A673 (cell line): ENCODE results near the gene TAOK3. TPM values are rescaled to one million over a fixed set of nuclear protein-coding genes. Genes with fewer than 3 reads are reported as not detected.

Experiments
- BruUV-seq: library from RNA; stranded (reverse); fragments of 400-500 nt; replicated peaks from 2 replicates; lab custom pipeline; 2021; lab: Mats Ljungman, UMichigan
- CTCF ChIA-PET: fragments of 300-600 bp; sonication (Branson Sonifier 250); formaldehyde crosslinking; loops from one replicate; lab custom pipeline; 2022; ENCODE audit warnings: antibody characterized with exemption; lab: Charles Lee
- POLR2A ChIA-PET: fragments of 300-600 bp; sonication (Branson Sonifier 250); formaldehyde crosslinking; loops from one replicate; lab custom pipeline; 2022; ENCODE audit warnings: antibody characterized with exemption; ENCODE audit not compliant: low non-redundant PET; lab: Charles Lee
- DNase-seq: peaks from one replicate; pipeline ENCODE4 v3.0.0-alpha.2; 2015; ENCODE audit warnings: low spot score
- H3K27ac ChIP-seq: fragments of 200-600 bp; sonication (generic); 2 replicates; pipeline ENCODE4 v1.5.1; 2016; ENCODE audit warnings: mixed run types, low read depth, mild to moderate bottlenecking, mixed read lengths, antibody characterized with exemption, low read length; ENCODE audit not compliant: poor library complexity, severe bottlenecking
- H3K27me3 ChIP-seq: fragments of 200-600 bp; sonication (generic); replicated peaks from 2 replicates; pipeline ENCODE4 v1.6.1; 2017; ENCODE audit warnings: mixed run types, low read depth, mild to moderate bottlenecking, mixed read lengths, antibody characterized with exemption, low read length; ENCODE audit not compliant: insufficient read depth, poor library complexity
- H3K36me3 ChIP-seq: fragments of 200-600 bp; sonication (generic); 2 replicates; pipeline ENCODE4 v1.6.1; 2016; ENCODE audit warnings: mixed run types, mild to moderate bottlenecking, mixed read lengths, antibody characterized with exemption, low read length; ENCODE audit not compliant: insufficient read depth, poor library complexity, severe bottlenecking
- H3K4me1 ChIP-seq: fragments of 200-600 bp; sonication (generic); 2 replicates; pipeline ENCODE4 v1.6.1; 2017; ENCODE audit warnings: mixed run types, mild to moderate bottlenecking, mixed read lengths, antibody characterized with exemption, low read length; ENCODE audit not compliant: insufficient read depth, poor library complexity, severe bottlenecking
- H3K4me3 ChIP-seq: fragments of 200-600 bp; sonication (generic); 2 replicates; pipeline ENCODE4 v1.5.1; 2016; ENCODE audit warnings: low read depth, mixed run types, mild to moderate bottlenecking, mixed read lengths, low read length; ENCODE audit not compliant: poor library complexity, severe bottlenecking
- H3K9me3 ChIP-seq: fragments of 200-600 bp; sonication (generic); 2 replicates; pipeline ENCODE4 v1.6.1; 2016; ENCODE audit warnings: mixed run types, low read depth, mild to moderate bottlenecking, mixed read lengths, antibody characterized with exemption, low read length; ENCODE audit not compliant: poor library complexity, severe bottlenecking
- CTCF ChIP-seq: fragments of 300-800, 200-600 bp; sonication (generic); conservative IDR thresholded peaks from 2 replicates; pipeline ENCODE4 v1.5.1; 2017; ENCODE audit warnings: low read depth, mild to moderate bottlenecking, antibody characterized with exemption, low read length, moderate library complexity, mixed read lengths
- EZH2 ChIP-seq: fragments of 200-600 bp; sonication (generic); IDR thresholded peaks from 2 replicates; pipeline ENCODE4 v1.6.1; 2017; ENCODE audit warnings: borderline replicate concordance, low read depth, mild to moderate bottlenecking, mixed read lengths, antibody characterized with exemption, low read length; ENCODE audit not compliant: poor library complexity, severe bottlenecking
- intact Hi-C: fragments of 100-400 bp; cut with micrococcal nuclease; formaldehyde crosslinking; loops from one replicate; pipeline ENCODE4 v1.10.0; 2022; ENCODE audit not compliant: unreplicated experiment
- total RNA-seq: library from RNA; stranded (reverse); gene quantifications from 2 replicates; pipeline ENCODE4 v1.2.3, GENCODE V29; 2021

TAOK3 gene
- total RNA-seq, 1 experiment from 2014 or later = 48.9 TPM

GRCh38 chr12:118237908-118238307, 134.8 kb downstream of the TAOK3 start:
- Histone ChIP-seq H3K36me3 (peaks cover 4% of the 10 kb centered on the region), H3K4me1 (no peaks in the 10 kb centered on the region), H3K27ac (no peak overlapping the region), H3K9me3 (no peaks in the 10 kb centered on the region), H3K4me3 (no peak overlapping the region), H3K27me3 (no peaks in the 10 kb centered on the region)
- TF ChIP-seq CTCF (no peak), EZH2 (no peak)
- intact Hi-C loops = no loop called here
- CTCF ChIA-PET = no interaction called here
- POLR2A ChIA-PET = no interaction called here
- DNase-seq = no peak
- no TSS peak for BruUV-seq

- no peak for DNase-seq
- TF ChIP-seq EZH2 (no peak), CTCF (no peak)
- no peaks in the 10 kb centered on the region for H3K27me3 ChIP-seq
- H3K27ac ChIP-seq = no peak overlapping the region
- BruUV-seq = no TSS peak
- POLR2A ChIA-PET = no interaction called here
- CTCF ChIA-PET = no interaction called here
- intact Hi-C loops = no loop called here
- peaks cover 4% of the 10 kb centered on the region for H3K36me3 ChIP-seq
- H3K9me3 ChIP-seq = no peaks in the 10 kb centered on the region
- H3K4me3 ChIP-seq = no peak overlapping the region
- H3K4me1 ChIP-seq = no peaks in the 10 kb centered on the region
Observed at GRCh38 chr12:118237052-118237665, 135.5 kb downstream of the TAOK3 start.

DNA sequence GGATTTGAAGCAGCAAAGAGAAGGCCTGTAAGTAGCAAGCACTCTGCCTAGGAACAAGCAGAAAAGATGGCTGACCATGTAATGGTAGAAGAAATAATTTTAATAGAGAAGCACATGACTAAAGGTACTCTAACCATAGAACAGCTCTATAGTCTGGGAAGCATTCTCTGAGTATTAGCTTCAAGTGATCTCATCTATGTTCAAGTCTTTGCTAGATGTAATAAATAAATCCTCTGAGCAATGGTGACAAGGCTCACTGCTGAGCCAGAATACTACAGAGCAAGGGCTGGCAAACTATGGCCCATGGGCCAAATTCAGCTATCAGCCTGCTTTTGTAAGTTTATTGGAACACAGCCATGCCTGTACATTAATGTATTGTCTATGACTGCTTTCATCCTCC, 152.0 kb downstream of the TAOK3 start:
- Histone ChIP-seq H3K36me3 (no peaks in the 10 kb centered on the region), H3K4me3 (no peak overlapping the region), H3K27ac (no peak overlapping the region), H3K27me3 (no peaks in the 10 kb centered on the region), H3K9me3 (no peaks in the 10 kb centered on the region), H3K4me1 (no peaks in the 10 kb centered on the region)
- intact Hi-C loops = no loop called here
- DNase-seq = peak; percentile 12
- ChIA-PET CTCF (interaction anchor here (0.6 kb wide), 1 partner anchor 101 kb away, joined by 9 read pairs; no protein-coding TSS in a partner anchor), POLR2A (interaction anchor here (0.6 to 0.7 kb wide), 3 partner anchors 30 to 187 kb away, joined by 3 to 10 read pairs (median 5); no protein-coding TSS in a partner anchor)
- no TSS peak for BruUV-seq
- TF ChIP-seq CTCF (no peak), EZH2 (no peak)
